ENCODE measurements around the gene RNF223.
"Not testable (repeated sequence)": the region's sequence is repeated elsewhere in the genome, so short reads cannot be mapped to it uniquely, and the experiment has no call there.

Gene RNF223

GRCh38 chr1:1060281-1061000 lies 13.7 kb downstream of the RNF223 start:
- DNase-seq (ENCODE audit: low read depth in 3 of 3): no peak

GRCh38 chr1:1059494-1060280 lies 14.4 kb downstream of the RNF223 start:
- DNase-seq (ENCODE audit: low read depth in 3 of 3): peak; percentile 85 to 94 (median 88)

- DNase-seq (ENCODE audit: low read depth in 3 of 3): no peak
Observed at GRCh38 chr1:1058921-1059493, 15.1 kb downstream of the RNF223 start.

GRCh38 chr1:1058088-1058905 lies 15.8 kb downstream of the RNF223 start:
- no peak for DNase-seq (ENCODE audit: low read depth in 3 of 3)

GRCh38 chr1:1057769-1058087 lies 16.4 kb downstream of the RNF223 start:
- DNase-seq (ENCODE audit: low read depth in 3 of 3): not testable (repeated sequence)

- DNase-seq (ENCODE audit: low read depth in 3 of 3): no peak
Observed at GRCh38 chr1:1055841-1056736, 18.0 kb downstream of the RNF223 start.

GRCh38 chr1:1054971-1055370 lies 19.1 kb downstream of the RNF223 start:
- DNase-seq (ENCODE audit: low read depth in 3 of 3): no peak

- no peak for DNase-seq (ENCODE audit: low read depth in 3 of 3)
Observed at GRCh38 chr1:1054099-1054700, 19.9 kb downstream of the RNF223 start.

- DNase-seq (ENCODE audit: low read depth in 3 of 3): no peak
Observed at GRCh38 chr1:1053682-1054081, 20.4 kb downstream of the RNF223 start.

GRCh38 chr1:1053022-1053421 lies 21.1 kb downstream of the RNF223 start:
- DNase-seq (ENCODE audit: low read depth in 3 of 3): no peak

GRCh38 chr1:1052003-1052840 lies 21.9 kb downstream of the RNF223 start:
- DNase-seq (ENCODE audit: low read depth in 3 of 3): no peak

- no peak for DNase-seq (ENCODE audit: low read depth in 3 of 3)
Observed at GRCh38 chr1:1051127-1051810, 22.8 kb downstream of the RNF223 start.

GRCh38 chr1:1050577-1051052 lies 23.5 kb downstream of the RNF223 start:
- DNase-seq (ENCODE audit: low read depth in 3 of 3): no peak

GRCh38 chr1:1049318-1050165 lies 24.6 kb downstream of the RNF223 start:
- DNase-seq (ENCODE audit: low read depth in 3 of 3): no peak

GRCh38 chr1:1048765-1049164 lies 25.3 kb downstream of the RNF223 start:
- no peak for DNase-seq (ENCODE audit: low read depth in 3 of 3)

GRCh38 chr1:1047963-1048362 lies 26.1 kb downstream of the RNF223 start:
- no peak for DNase-seq (ENCODE audit: low read depth in 3 of 3)

- no peak for DNase-seq (ENCODE audit: low read depth in 3 of 3)
Observed at GRCh38 chr1:1047407-1047806, 26.7 kb downstream of the RNF223 start.

GRCh38 chr1:1046767-1047166 lies 27.3 kb downstream of the RNF223 start:
- no peak for DNase-seq (ENCODE audit: low read depth in 3 of 3)
